ENCODE measurements around the gene MISP3.

Gene MISP3

DNA sequence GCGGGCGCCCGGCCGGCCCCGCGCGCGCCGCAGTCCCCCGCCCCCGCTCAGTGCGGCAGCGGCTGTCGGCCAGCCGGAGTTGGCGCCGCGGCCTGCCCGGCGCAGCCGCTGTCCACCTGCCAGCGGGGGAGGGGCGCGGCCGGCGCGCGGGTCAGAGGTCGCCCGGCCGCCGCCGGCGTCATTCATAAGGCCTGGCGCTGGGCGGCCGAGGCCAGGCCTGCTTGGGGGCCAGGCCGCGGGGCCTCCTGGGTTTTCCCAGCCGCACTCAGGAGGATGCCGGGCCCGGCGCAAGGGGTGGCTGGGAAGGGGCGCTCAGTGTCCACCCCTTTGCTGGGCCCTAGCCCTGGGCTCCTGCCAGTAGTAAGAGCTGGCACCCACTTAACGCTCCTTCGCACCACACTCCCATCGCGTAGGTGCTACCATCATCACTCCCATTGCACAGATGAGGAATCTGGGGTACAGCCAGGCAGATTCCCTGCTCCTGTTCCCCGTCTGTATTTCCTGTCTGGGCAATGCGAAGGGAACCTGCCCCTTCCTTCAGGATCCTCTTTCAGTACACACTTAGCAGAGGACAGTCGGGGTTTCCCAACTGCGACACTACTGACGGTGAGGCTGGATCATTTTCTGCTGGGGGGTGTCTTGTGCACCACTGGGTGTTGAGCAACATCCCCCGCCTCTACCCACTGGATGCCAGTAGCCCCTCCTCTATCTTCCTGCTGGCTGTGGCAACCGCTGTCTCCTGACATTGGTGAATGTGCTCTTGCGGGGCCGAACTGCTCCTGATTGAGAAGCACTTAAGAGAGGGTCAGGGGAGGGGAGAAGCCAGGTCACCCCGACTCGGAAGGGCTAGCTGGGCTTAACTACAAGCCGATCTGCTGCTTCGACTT, 45.8 kb downstream of the MISP3 start:
- Histone ChIP-seq H3K9ac (ENCODE audit: low read length) (peak overlapping the region; percentile 68), H3K4me1 (ENCODE audit: low read length) (peaks cover 28% of the 10 kb centered on the region), H3K4me3 (ENCODE audit: low read length) (peak overlapping the region; percentile 82), H2AFZ (ENCODE audit: low read depth, low read length) (no peak overlapping the region), H3K36me3 (replicated peaks; ENCODE audit: low read depth, low read length) (peaks cover 7% of the 10 kb centered on the region), H4K20me1 (ENCODE audit: insufficient read depth, low read length) (no peaks in the 10 kb centered on the region; the same call in 1 of the 2 replicates), H3K4me2 (ENCODE audit: low read length) (peak overlapping the region; percentile 94), H3K9me3 (ENCODE audit: insufficient read depth, low read length) (no peaks in the 10 kb centered on the region), H3K27me3 (ENCODE audit: low read depth, low read length) (no peaks in the 10 kb centered on the region), H3K79me2 (ENCODE audit: low read length) (peaks cover 4% of the 10 kb centered on the region), H3K27ac (ENCODE audit: low read length) (no peak overlapping the region)
- TF ChIP-seq EZH2phosphoT487 (IDR thresholded peaks at IDR 0.05; ENCODE audit: low read depth): no peak
- TF ChIP-seq CTCF (IDR thresholded peaks at IDR 0.05; ENCODE audit: low read depth, low read length): no peak

- peaks cover 27% of the 10 kb centered on the region for H3K4me1 ChIP-seq (ENCODE audit: low read length)
- H3K27me3 ChIP-seq (ENCODE audit: low read depth, low read length): no peaks in the 10 kb centered on the region
- no peak for TF ChIP-seq CTCF (IDR thresholded peaks at IDR 0.05; ENCODE audit: low read depth, low read length)
- no peak for TF ChIP-seq EZH2phosphoT487 (IDR thresholded peaks at IDR 0.05; ENCODE audit: low read depth)
- no peaks in the 10 kb centered on the region for H3K9me3 ChIP-seq (ENCODE audit: insufficient read depth, low read length)
- H3K79me2 ChIP-seq (ENCODE audit: low read length): no peaks in the 10 kb centered on the region; the same call in 1 of the 2 replicates
- no peak overlapping the region for H3K4me3 ChIP-seq (ENCODE audit: low read length)
- no peaks in the 10 kb centered on the region; the same call in 1 of the 2 replicates for H4K20me1 ChIP-seq (ENCODE audit: insufficient read depth, low read length)
- peaks cover 7% of the 10 kb centered on the region for H3K36me3 ChIP-seq (replicated peaks; ENCODE audit: low read depth, low read length)
- H3K9ac ChIP-seq (ENCODE audit: low read length): no peak overlapping the region
- H2AFZ ChIP-seq (ENCODE audit: low read depth, low read length): no peak overlapping the region
- H3K27ac ChIP-seq (ENCODE audit: low read length): no peak overlapping the region
- H3K4me2 ChIP-seq (ENCODE audit: low read length): peak overlapping the region; percentile 94; the same call in 1 of the 2 replicates
These were observed 46.6 kb downstream of the MISP3 start for GRCh38 chr19:14119146-14119545.

- TF ChIP-seq EZH2phosphoT487 (IDR thresholded peaks at IDR 0.05; ENCODE audit: low read depth) (no peak), CTCF (IDR thresholded peaks at IDR 0.05; ENCODE audit: low read depth, low read length) (no peak)
- Histone ChIP-seq H3K9ac (ENCODE audit: low read length) (no peak overlapping the region), H3K9me3 (ENCODE audit: insufficient read depth, low read length) (no peaks in the 10 kb centered on the region), H3K79me2 (ENCODE audit: low read length) (no peaks in the 10 kb centered on the region; the same call in 1 of the 2 replicates), H3K36me3 (replicated peaks; ENCODE audit: low read depth, low read length) (peaks cover 13% of the 10 kb centered on the region), H4K20me1 (ENCODE audit: insufficient read depth, low read length) (no peaks in the 10 kb centered on the region; the same call in 1 of the 2 replicates), H3K4me2 (ENCODE audit: low read length) (no peak overlapping the region), H2AFZ (ENCODE audit: low read depth, low read length) (no peak overlapping the region), H3K27me3 (ENCODE audit: low read depth, low read length) (no peaks in the 10 kb centered on the region), H3K4me3 (ENCODE audit: low read length) (no peak overlapping the region), H3K27ac (ENCODE audit: low read length) (no peak overlapping the region), H3K4me1 (ENCODE audit: low read length) (peaks cover 20% of the 10 kb centered on the region)
These were observed 47.3 kb downstream of the MISP3 start for GRCh38 chr19:14119644-14120496.

- Histone ChIP-seq H3K4me3 (ENCODE audit: low read length) (no peak overlapping the region), H3K9ac (ENCODE audit: low read length) (no peak overlapping the region), H2AFZ (ENCODE audit: low read depth, low read length) (no peak overlapping the region), H3K4me1 (ENCODE audit: low read length) (peaks cover 18% of the 10 kb centered on the region), H3K27ac (ENCODE audit: low read length) (no peak overlapping the region), H4K20me1 (ENCODE audit: insufficient read depth, low read length) (no peaks in the 10 kb centered on the region; the same call in 1 of the 2 replicates), H3K36me3 (replicated peaks; ENCODE audit: low read depth, low read length) (peaks cover 18% of the 10 kb centered on the region), H3K79me2 (ENCODE audit: low read length) (no peaks in the 10 kb centered on the region; the same call in 1 of the 2 replicates), H3K9me3 (ENCODE audit: insufficient read depth, low read length) (no peaks in the 10 kb centered on the region), H3K4me2 (ENCODE audit: low read length) (no peak overlapping the region), H3K27me3 (ENCODE audit: low read depth, low read length) (no peaks in the 10 kb centered on the region)
- no peak for TF ChIP-seq CTCF (IDR thresholded peaks at IDR 0.05; ENCODE audit: low read depth, low read length)
- TF ChIP-seq EZH2phosphoT487 (IDR thresholded peaks at IDR 0.05; ENCODE audit: low read depth): no peak
These were observed 47.9 kb downstream of the MISP3 start for GRCh38 chr19:14120497-14120780.

All from OCI-LY3 (cell line).